Measurements from ENCODE around the gene TET1.

DNA sequence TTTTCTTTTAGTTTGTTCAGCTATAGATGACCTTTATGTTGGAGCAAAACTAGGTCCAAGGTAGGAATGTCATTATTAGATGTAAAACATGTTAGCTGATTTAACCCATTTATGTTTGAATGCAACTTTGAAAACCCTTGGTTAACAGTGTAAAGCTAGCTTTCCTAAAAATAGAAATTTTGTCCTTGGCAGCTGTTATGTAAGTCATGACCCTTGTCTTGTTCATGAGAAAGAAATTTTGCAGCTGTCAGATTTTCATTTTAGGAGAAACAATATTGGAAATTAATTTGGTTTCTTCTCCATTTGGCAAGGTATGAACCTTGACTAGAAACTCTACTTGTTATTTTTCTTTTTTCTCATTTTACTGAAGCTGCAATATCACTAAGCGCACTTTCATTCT lies 137.0 kb downstream of the TET1 start:
- TF ChIP-seq POLR2A (IDR thresholded peaks at IDR 0.05), result no peak
- TF ChIP-seq, protein P1, sequence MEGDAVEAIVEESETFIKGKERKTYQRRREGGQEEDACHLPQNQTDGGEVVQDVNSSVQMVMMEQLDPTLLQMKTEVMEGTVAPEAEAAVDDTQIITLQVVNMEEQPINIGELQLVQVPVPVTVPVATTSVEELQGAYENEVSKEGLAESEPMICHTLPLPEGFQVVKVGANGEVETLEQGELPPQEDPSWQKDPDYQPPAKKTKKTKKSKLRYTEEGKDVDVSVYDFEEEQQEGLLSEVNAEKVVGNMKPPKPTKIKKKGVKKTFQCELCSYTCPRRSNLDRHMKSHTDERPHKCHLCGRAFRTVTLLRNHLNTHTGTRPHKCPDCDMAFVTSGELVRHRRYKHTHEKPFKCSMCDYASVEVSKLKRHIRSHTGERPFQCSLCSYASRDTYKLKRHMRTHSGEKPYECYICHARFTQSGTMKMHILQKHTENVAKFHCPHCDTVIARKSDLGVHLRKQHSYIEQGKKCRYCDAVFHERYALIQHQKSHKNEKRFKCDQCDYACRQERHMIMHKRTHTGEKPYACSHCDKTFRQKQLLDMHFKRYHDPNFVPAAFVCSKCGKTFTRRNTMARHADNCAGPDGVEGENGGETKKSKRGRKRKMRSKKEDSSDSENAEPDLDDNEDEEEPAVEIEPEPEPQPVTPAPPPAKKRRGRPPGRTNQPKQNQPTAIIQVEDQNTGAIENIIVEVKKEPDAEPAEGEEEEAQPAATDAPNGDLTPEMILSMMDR (IDR thresholded peaks at IDR 0.05), result no peak
- no peak for TF ChIP-seq POLR2AphosphoS5 (IDR thresholded peaks at IDR 0.05)

Measured in transverse colon (tissue), 4 donors.